ENCODE results near the gene EIF2B5.
A peak's percentile ranks its signal among the peaks of the same experiment; 100 is the strongest.

The EIF2B5 gene

GRCh38 chr3:184174646-184175492 is 39.7 kb downstream of the EIF2B5 start, which contains the start of gene AP2M1:
Gene AP2M1, plus strand, starts transcription at chr3:184174855. Its CDS starts 2,139 bp downstream, at chr3:184176994.
- DNase-seq: peak; percentile 96

GRCh38 chr3:184175506-184175905 is 40.3 kb downstream of the EIF2B5 start:
- no peak for DNase-seq

DNA sequence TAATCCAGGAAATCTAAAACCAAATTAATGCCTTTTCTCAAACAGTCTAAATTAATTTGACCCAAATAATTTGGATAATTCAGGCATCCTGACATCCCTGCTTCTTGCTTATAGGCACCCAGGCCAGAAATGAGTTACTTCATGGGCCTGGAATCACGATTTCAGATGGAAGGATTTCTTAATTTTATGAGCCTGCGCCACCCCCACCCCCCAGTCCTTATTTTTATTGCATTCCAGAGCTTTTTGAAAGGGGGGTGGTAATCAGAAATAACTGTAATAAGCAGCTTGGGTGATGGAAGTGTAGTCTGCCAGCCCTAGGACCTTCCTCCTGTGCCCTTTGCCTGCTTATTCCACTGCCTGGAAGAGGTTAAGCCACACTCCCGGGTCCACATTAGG is 40.8 kb downstream of the EIF2B5 start:
- DNase-seq: no peak

- DNase-seq: no peak
Observed at GRCh38 chr3:184176377-184177330, 41.5 kb downstream of the EIF2B5 start.

DNA sequence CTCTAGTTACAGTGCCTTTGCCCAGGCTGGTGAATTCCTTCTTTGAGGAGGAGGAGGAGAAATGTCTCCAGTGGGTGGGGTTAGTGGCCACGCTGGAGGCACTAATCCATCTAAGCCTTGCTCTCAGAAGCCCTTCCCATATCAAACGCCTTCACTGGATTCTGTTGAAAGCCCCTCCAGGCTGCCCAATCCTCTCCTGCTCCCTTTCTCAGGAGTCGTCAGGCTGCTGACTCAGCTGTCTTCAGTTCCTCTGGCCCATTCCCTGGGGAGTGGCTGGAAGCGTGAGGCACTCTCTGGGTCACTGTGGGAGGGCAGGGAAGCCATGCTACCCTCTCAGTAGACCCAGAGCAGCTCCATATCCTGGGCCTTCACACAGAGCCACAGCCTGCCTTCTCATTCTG is 42.2 kb downstream of the EIF2B5 start:
- no peak for DNase-seq

DNA sequence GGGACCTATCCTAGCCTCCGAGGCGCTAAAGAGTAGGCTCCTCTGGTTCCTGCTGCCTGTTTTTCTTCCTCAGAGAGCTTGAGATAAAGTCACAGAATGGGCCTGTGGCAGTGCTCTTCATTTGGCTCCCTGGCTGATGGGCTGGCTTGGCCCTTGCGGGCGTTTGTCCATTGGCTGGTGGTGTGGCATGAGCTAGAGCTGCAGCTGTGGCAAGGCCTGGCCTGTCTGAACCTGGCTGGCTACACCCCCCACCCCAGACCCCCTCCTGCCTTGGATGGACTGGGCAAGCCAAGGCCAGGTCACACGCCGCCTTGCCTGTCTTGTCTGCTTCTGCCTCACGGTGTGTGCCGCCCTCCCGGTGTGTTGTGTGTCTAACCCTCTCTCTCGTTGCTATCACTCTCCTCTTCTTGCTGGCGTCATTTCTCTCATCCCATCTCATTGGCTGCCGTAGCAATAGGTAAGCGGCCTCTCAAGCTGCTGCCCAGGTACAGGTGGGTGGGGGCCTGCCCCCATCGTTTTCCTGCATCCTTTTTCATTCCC is 42.7 kb downstream of the EIF2B5 start:
- DNase-seq: no peak

GRCh38 chr3:184178521-184179138 is 43.5 kb downstream of the EIF2B5 start:
- no peak for DNase-seq

- DNase-seq: no peak
Observed at GRCh38 chr3:184180165-184180564, 45.0 kb downstream of the EIF2B5 start.

DNA sequence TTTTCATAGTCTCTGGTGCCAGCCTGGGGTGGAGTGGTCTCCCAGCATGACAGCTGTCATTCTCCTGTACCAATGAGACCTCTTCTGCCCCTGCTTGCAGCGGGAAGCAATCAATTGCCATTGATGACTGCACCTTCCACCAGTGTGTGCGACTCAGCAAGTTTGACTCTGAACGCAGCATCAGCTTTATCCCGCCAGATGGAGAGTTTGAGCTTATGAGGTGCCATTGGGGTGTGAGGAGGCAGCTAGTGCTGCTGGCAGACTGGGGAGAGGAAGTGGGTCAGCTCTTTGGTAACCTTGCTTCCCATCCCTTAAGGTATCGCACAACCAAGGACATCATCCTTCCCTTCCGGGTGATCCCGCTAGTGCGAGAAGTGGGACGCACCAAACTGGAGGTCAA is 46.4 kb downstream of the EIF2B5 start:
- no peak for DNase-seq

- no peak for DNase-seq
Observed at GRCh38 chr3:184183679-184184078, 48.5 kb downstream of the EIF2B5 start.

DNA sequence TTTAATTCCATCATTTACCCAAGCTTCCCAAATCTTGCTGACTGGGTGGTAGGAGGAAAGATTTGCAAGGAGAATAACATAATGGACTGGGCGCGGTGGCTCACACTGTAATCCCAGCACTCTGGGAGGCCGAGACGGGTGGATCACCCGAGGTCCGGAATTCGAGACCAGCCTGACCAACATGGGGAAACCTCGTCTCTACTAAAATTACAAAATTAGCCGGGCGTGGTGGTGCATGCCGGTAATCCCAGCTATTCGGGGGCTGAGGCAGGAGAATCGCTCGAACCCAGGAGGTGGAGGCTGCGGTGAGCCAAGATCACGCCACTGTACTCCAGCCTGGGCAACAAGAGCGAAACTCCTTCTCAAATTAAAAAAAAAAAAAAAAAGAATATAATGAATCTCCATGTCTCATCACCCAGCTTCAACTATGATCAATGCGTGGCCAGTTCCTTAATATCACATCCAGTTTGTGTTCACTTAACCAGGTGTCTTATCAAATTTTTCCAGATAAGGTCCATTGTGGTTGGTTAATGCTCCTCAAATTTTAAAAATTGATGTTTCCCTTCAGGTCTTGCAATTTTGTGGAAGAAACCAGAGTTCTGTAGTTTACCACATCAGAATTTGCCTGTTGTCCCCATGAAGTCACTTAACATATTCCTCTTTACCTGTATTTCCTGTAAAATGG is 49.5 kb downstream of the EIF2B5 start:
- no peak for DNase-seq

DNA sequence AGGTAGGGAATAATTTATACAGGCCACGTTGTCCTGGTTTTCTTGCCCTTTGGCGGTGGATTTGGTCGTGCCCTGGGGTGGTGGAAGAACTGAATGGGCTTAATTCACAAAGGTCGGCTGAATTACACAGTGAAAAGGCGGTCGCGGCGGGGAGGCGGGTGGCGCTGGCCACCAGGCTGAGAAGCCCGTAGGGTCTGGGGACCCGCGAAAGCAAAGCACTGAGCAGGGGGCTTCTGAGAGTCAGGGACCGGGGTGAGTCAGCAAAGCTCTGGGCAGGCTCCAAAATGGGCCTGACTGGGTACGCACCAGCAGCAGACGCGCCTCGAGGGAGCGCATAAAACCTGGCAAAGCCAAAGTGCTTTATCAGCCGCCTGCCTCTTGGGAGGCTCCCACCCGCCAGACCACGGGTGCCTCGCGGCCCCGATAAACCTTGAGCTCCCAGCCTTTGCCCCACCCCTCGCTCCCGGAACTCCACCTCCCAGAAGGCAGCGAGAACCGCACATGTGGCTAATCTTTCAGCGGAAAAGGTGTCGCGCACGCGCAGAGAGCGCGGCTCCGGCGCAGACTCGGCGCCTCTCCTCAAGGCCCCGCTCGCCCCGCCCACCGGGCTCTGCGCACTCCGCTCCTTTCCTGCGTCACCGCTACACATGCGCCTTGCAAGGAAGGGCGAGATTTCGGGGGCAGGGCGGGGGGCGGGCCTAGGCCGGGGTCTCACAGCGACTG is 50.5 kb downstream of the EIF2B5 start:
- peak; percentile 99 for DNase-seq

DNA sequence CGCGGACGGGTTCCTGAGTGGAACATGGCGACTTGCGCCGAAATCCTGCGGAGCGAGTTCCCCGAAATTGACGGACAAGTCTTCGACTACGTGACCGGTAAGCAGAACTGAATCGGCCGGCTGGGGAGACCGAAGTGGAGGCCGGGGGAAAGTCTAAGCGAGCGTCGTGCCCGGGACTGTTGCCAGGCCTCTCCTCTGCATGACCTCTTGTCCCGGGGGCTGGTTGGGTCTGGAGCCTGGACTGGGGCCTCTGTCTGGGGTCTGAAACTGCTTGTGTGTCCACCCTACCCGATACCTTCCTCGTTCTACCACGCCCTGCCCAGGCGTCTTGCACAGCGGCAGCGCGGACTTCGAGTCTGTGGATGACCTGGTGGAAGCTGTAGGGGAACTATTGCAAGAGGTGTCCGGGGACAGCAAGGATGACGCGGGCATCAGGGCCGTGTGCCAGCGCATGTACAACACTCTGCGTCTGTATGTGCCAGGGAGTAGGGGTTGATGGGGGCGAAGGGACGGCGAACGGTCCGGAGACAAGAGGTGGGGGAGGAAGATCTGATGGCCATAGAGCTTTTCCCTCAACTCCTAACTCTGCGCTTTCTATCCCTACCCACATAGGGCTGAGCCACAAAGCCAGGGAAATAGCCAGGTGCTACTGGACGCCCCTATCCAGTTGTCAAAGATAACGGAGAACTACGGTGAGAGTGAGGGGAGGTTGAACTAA is 51.2 kb downstream of the EIF2B5 start, which contains the start of gene ABCF3:
ABCF3 (plus strand) TSS at position 16 of the 718 bp plus-strand sequence; CDS start at position 25, 9 bp downstream.
- no peak for DNase-seq

DNA sequence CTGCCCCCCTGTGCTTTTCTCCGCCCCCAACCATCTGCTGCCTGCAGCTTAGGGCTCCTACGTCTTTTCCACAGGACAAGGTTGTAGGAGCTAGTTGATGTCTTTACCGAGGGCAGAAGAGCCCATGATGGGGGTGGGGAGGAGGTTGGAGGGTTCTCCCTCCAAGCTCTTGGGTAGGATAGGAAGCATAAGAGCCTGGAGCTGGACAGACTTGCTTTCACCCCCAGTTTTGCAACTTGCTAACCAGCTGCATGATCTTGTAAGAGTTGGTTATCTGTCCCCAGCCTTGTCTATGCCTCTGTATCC is 51.7 kb downstream of the EIF2B5 start:
- no peak for DNase-seq

- DNase-seq: no peak
Observed at GRCh38 chr3:184188080-184188479, 52.9 kb downstream of the EIF2B5 start.

DNA sequence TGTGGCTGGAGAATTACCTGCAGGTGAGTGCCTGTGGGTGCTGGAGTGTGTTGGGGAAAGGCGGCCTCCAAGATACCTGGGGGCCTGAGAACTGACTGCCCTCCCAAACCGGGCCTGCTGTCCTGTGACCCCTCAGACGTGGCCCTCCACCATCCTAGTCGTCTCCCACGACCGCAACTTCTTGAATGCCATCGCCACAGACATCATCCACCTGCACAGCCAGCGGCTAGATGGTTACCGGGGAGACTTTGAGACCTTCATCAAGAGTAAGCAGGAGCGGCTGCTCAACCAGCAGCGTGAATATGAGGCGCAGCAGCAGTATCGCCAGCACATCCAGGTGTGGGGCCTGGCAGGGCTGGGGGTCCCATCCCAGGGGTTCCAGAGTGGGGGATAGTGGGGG is 54.3 kb downstream of the EIF2B5 start:
- no peak for DNase-seq

DNA sequence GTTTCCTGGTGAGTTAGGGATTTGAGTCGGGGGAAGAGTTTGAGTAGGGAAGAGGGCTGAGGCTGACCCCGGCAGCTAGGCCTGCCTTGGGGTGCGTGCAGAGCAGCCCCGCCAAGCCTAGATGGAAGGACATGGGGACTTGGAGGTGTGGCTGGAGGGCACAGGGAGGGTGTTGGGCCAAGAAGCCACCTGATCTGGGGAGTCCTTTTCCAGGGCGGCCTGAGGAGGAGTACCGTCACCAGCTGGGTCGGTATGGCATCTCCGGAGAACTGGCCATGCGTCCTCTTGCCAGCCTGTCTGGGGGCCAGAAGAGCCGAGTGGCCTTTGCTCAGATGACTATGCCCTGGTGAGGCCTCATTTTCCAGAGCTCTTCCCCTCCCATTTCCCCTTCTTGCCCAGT is 57.7 kb downstream of the EIF2B5 start:
- no peak for DNase-seq

GRCh38 chr3:184193991-184194539 is 58.9 kb downstream of the EIF2B5 start:
- DNase-seq: no peak

All from stimulated activated CD8-positive, alpha-beta memory T cell treated with anti-CD3 and anti-CD28 coated beads, Interleukin-4, amount 100 ng/mL, for 48 hours (primary cell).